IMR-90 (cell line): Measurements from ENCODE around the gene TNF. TPM values are rescaled to one million over a fixed set of nuclear protein-coding genes. Genes with fewer than 3 reads are reported as not detected.

Experiments used
- ATAC-seq: fragments of 200-7000 bp; cut with Tn5 transposase; 2 replicates; pipeline ENCODE4 v1.9.1; 2020; ENCODE audit warnings: low read depth, mild to moderate bottlenecking, moderate library complexity
- BruUV-seq: library from RNA; stranded (reverse); fragments of 400-500 nt; replicated peaks from 2 replicates; lab custom pipeline; 2021; lab: Mats Ljungman, UMichigan
- CTCF ChIA-PET: fragments of 300-600 bp; formaldehyde crosslinking; extraction: SDS; loops from one replicate; lab custom pipeline; 2021; ENCODE audit warnings: antibody characterized with exemption; lab: Yijun Ruan, JAX
- POLR2A ChIA-PET: fragments of 300-600 bp; sonication (Branson Sonifier 250); formaldehyde crosslinking; loops from one replicate; lab custom pipeline; 2022; ENCODE audit warnings: antibody characterized with exemption; ENCODE audit not compliant: unreplicated experiment; lab: Charles Lee
- DNase-seq: peaks from one replicate; pipeline ENCODE4 v3.0.0; 2013
- H2AFZ ChIP-seq: replicated peaks from 2 replicates; pipeline ENCODE3; 2013; ENCODE audit warnings: low read length, mild to moderate bottlenecking; ENCODE audit not compliant: poor library complexity
- H2AK5ac ChIP-seq: 2 replicates; pipeline ENCODE4 v1.6.1; 2013; ENCODE audit warnings: low read depth, low read length, inconsistent platforms
- H2AK9ac ChIP-seq: replicated peaks from 2 replicates; pipeline ENCODE3; 2013; ENCODE audit warnings: mild to moderate bottlenecking, low read depth, low read length, moderate library complexity; ENCODE audit not compliant: poor library complexity
- H2BK120ac ChIP-seq: 2 replicates; pipeline ENCODE4 v1.6.1; 2013; ENCODE audit warnings: low read depth, low read length, inconsistent platforms
- H2BK15ac ChIP-seq: 3 replicates; pipeline ENCODE4 v1.6.1; 2013; ENCODE audit warnings: low read depth, low read length, inconsistent platforms
- H2BK20ac ChIP-seq: 2 replicates; pipeline ENCODE4 v1.6.1; 2013; ENCODE audit warnings: low read depth, mild to moderate bottlenecking, inconsistent platforms, low read length, moderate library complexity
- H2BK5ac ChIP-seq: 2 replicates; pipeline ENCODE4 v1.6.1; 2013; ENCODE audit warnings: mild to moderate bottlenecking, low read depth, low read length, inconsistent platforms; ENCODE audit not compliant: poor library complexity, severe bottlenecking
- H3K14ac ChIP-seq: replicated peaks from 2 replicates; pipeline ENCODE4 v1.6.1; 2013; ENCODE audit warnings: low read depth, low read length, inconsistent platforms
- H3K18ac ChIP-seq: 2 replicates; pipeline ENCODE4 v1.6.1; 2013; ENCODE audit warnings: low read depth, low read length, control low read depth
- H3K23ac ChIP-seq: 2 replicates; pipeline ENCODE4 v1.6.1; 2013; ENCODE audit warnings: low read depth, low read length, inconsistent platforms
- H3K27ac ChIP-seq: 2 replicates; pipeline ENCODE4 v1.5.1; 2013; ENCODE audit warnings: mild to moderate bottlenecking, control low read depth, low read length; ENCODE audit not compliant: insufficient read depth
- H3K27me3 ChIP-seq: 2 replicates; pipeline ENCODE4 v1.6.1; 2013; ENCODE audit warnings: low read length; ENCODE audit not compliant: control insufficient read depth, insufficient read depth
- H3K36me3 ChIP-seq: 2 replicates; pipeline ENCODE4 v1.6.1; 2013; ENCODE audit warnings: low read length, mixed read lengths; ENCODE audit not compliant: control insufficient read depth, insufficient read depth
- H3K4ac ChIP-seq: 2 replicates; pipeline ENCODE4 v1.6.1; 2013; ENCODE audit warnings: low read depth, low read length, inconsistent platforms
- H3K4me1 ChIP-seq: 2 replicates; pipeline ENCODE4 v1.6.1; 2013; ENCODE audit warnings: low read length, mixed read lengths; ENCODE audit not compliant: control insufficient read depth, insufficient read depth
- H3K4me2 ChIP-seq: 2 replicates; pipeline ENCODE4 v1.6.1; 2013; ENCODE audit warnings: low read depth, mild to moderate bottlenecking, control low read depth, low read length, moderate library complexity
- H3K4me3 ChIP-seq: 2 replicates; pipeline ENCODE4 v1.5.1; 2013; ENCODE audit warnings: low read depth, mild to moderate bottlenecking, control low read depth, low read length, moderate library complexity; ENCODE audit not compliant: insufficient read depth
- H3K56ac ChIP-seq: 2 replicates; pipeline ENCODE4 v1.6.1; 2013; ENCODE audit warnings: low read length, inconsistent platforms; ENCODE audit not compliant: insufficient read depth; ENCODE audit errors: extremely low read depth
- H3K79me1 ChIP-seq, 2 experiments: 2 replicates each; pipeline ENCODE4 v1.6.1; 2013; ENCODE audit warnings: low read length in 2 of 2, inconsistent platforms in 1 of 2, low read depth in 1 of 2
- H3K9ac ChIP-seq: 2 replicates; pipeline ENCODE4 v1.6.1; 2013; ENCODE audit warnings: low read depth, low read length, control low read depth
- H3K9me1 ChIP-seq: 2 replicates; pipeline ENCODE4 v1.6.1; 2013; ENCODE audit warnings: low read length, inconsistent platforms; ENCODE audit not compliant: insufficient read depth
- H3K9me3 ChIP-seq: 2 replicates; pipeline ENCODE4 v1.6.1; 2013; ENCODE audit warnings: low read length; ENCODE audit not compliant: control insufficient read depth, insufficient read depth
- H4K20me1 ChIP-seq: 2 replicates; pipeline ENCODE4 v1.6.1; 2013; ENCODE audit warnings: low read length, inconsistent platforms; ENCODE audit not compliant: insufficient read depth
- H4K5ac ChIP-seq: 2 replicates; pipeline ENCODE4 v1.6.1; 2013; ENCODE audit warnings: mild to moderate bottlenecking, low read depth, low read length, control low read depth
- H4K8ac ChIP-seq, 2 experiments: 2 replicates each; pipeline ENCODE4 v1.6.1; 2013; ENCODE audit warnings: low read depth in 2 of 2, low read length in 2 of 2, control low read depth in 1 of 2, inconsistent platforms in 1 of 2
- H4K91ac ChIP-seq: 2 replicates; pipeline ENCODE4 v1.6.1; 2013; ENCODE audit warnings: low read depth, low read length, inconsistent platforms; ENCODE audit not compliant: insufficient read depth
- BHLHE40 ChIP-seq: fragments of 150-350 bp; IDR thresholded peaks from 2 replicates; pipeline ENCODE4 v1.6.1; 2016; ENCODE audit warnings: mild to moderate bottlenecking, low read depth, low read length
- CEBPB ChIP-seq: IDR thresholded peaks from 2 replicates; pipeline ENCODE4 v1.6.1; 2012; ENCODE audit warnings: low read depth, low read length, improper control_type of control experiment
- CHD1 ChIP-seq: IDR thresholded peaks from 2 replicates; pipeline ENCODE4 v1.6.1; 2012; ENCODE audit warnings: low read depth, low read length, improper control_type of control experiment
- MAFK ChIP-seq: IDR thresholded peaks from 2 replicates; pipeline ENCODE4 v1.6.1; 2012; ENCODE audit warnings: low read depth, low read length, improper control_type of control experiment
- MAZ ChIP-seq: IDR thresholded peaks from 2 replicates; pipeline ENCODE4 v1.6.1; 2012; ENCODE audit warnings: low read depth, mild to moderate bottlenecking, low read length, improper control_type of control experiment, moderate library complexity, borderline replicate concordance
- MXI1 ChIP-seq: IDR thresholded peaks from 2 replicates; pipeline ENCODE4 v1.6.1; 2012; ENCODE audit warnings: low read depth, mild to moderate bottlenecking, low read length, moderate library complexity, borderline replicate concordance
- RCOR1 ChIP-seq: IDR thresholded peaks from 2 replicates; pipeline ENCODE4 v1.6.1; 2012; ENCODE audit warnings: mild to moderate bottlenecking, low read length, improper control_type of control experiment; ENCODE audit not compliant: insufficient replicate concordance
- RFX5 ChIP-seq: IDR thresholded peaks from 2 replicates; pipeline ENCODE4 v1.8.0; 2012; ENCODE audit warnings: low read depth, mild to moderate bottlenecking, low read length, moderate library complexity
- SMC3 ChIP-seq: fragments of 150-350 bp; IDR thresholded peaks from 2 replicates; pipeline ENCODE4 v1.6.1; 2016; ENCODE audit warnings: low read depth, mild to moderate bottlenecking, antibody characterized with exemption, low read length, moderate library complexity
- WGBS, 2 experiments: methylation state at CpG; one replicate each; pipeline versions ENCODE4 v1.1.5 to v1.1.7; 2013; ENCODE audit warnings: missing lambda C conversion rate in 2 of 2; ENCODE audit not compliant: insufficient read length in 1 of 2; ENCODE audit errors: extremely low coverage in 2 of 2; 5-methylcytosine and 5-hydroxymethylcytosine counted together
- dilution Hi-C: fragments of 300-500 bp; cut with HindIII; formaldehyde crosslinking; loops from one replicate; pipeline ENCODE4 v1.14.3; 2018; ENCODE audit warnings: low sequenced_read_pairs; ENCODE audit not compliant: unreplicated experiment
- in situ Hi-C: fragments of 300-500 bp; cut with MboI; formaldehyde crosslinking; loops from 3 replicates; pipeline ENCODE4 v1.14.3; 2019; ENCODE audit warnings: low sequenced_read_pairs, inconsistent platforms, mixed read lengths
- intact Hi-C: fragments of 100-400 bp; cut with micrococcal nuclease; formaldehyde crosslinking; loops from 2 replicates; pipeline ENCODE4 v1.10.0; 2022
- polyA plus RNA-seq, 3 experiments: library from polyadenylated mRNA; depleted of rRNA; stranded (reverse); fragments of >200 nt; gene quantifications; 2 replicates each; pipeline ENCODE4 v1.2.3, GENCODE V29; 2012; ENCODE audit warnings: low replicate concordance in 1 of 3
- total RNA-seq: library from RNA; depleted of rRNA; stranded (reverse); fragments of >200 nt; gene quantifications from 2 replicates; pipeline ENCODE4 v1.2.3, GENCODE V29; 2012
- TF ChIP-seq, protein P1 (sequence below): fragments of 150-350 bp; IDR thresholded peaks from 2 replicates; pipeline ENCODE4 v1.6.1; 2017; ENCODE audit warnings: mild to moderate bottlenecking, antibody characterized with exemption, low read length, low read depth

Gene TNF
- total and polyA plus RNA-seq, 2 of the 4 experiments (the other 2 are of a cell fraction), result not detected

DNA sequence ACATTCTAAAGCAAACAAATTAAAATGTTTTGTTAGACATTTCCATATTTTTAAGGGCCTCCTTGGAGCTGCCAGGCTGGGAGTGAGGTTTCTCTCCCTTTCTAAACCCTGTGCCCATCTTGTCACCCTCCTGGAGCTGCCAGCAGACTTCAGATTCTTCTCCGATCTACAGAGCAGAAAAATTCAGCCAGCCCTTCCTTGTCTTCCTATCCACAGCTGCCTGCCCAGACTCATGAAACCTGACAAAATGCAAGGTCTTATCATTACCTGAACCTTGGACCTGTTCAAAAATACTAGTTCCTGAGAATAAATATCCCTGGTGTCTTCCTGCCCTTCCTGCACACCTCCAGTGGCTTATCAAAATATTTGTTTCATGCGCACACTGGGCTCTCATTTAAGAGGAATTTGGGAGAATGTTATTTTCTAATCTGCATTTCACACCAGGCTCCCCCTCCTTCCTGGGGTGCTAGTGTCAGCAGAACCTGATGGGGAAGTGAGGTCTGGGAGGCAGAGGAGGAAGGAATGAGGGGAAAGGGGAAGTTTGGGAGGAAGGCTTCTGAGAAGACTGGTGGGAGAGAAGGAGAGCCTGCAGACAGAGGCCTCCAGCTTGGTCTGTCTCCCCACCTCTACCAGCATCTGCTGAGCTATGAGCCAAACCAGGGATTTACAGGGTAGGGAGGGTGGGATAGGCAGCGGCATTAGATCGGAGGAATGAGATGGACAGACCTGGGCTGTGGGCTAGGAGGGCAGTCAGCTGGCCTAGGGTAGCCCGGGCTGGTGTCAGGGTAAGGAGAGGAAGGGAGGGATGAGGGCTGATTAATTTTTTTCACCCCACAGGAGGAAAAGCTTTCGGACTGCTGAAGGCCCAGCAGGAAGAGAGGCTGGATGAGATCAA is 39.6 kb downstream of the TNF start, which contains the start of gene AIF1:
Gene AIF1, plus strand, starts transcription at position 551 of the 895 bp plus-strand sequence. Its CDS starts 96 bp downstream, at position 647.
- Histone ChIP-seq H2BK20ac (no peak within 1 kb of the TSS), H3K36me3 (no peaks in the 10 kb centered on the region), H2BK5ac (no peak within 1 kb of the TSS), H3K79me1 (no peaks in the 10 kb centered on the region), H3K23ac (no peak within 1 kb of the TSS), H2BK120ac (no peak within 1 kb of the TSS), H3K14ac (no peak within 1 kb of the TSS), H4K5ac (no peak within 1 kb of the TSS), H3K9me1 (0 out of 2 replicates have a peak, but pooled peaks cover 3% of the 10 kb centered on the region), H3K9ac (no peak within 1 kb of the TSS), H4K8ac (no peak within 1 kb of the TSS), H3K9me3 (no peaks in the 10 kb centered on the region), H3K56ac (no peak within 1 kb of the TSS), H2AK5ac (no peak within 1 kb of the TSS), H4K20me1 (0 out of 2 replicates have a peak, but pooled peaks cover under 1% of the 10 kb centered on the region), H3K4me2 (no peak within 1 kb of the TSS), H3K27ac (no peak within 1 kb of the TSS), H4K91ac (no peak within 1 kb of the TSS), H3K4me1 (no peaks in the 10 kb centered on the region), H3K4me3 (no peak within 1 kb of the TSS), H2BK15ac (no peak within 1 kb of the TSS), H3K27me3 (peaks cover 7% of the 10 kb centered on the region), H2AK9ac (no peak within 1 kb of the TSS), H3K4ac (no peak within 1 kb of the TSS), H3K18ac (no peak within 1 kb of the TSS), H2AFZ (peak within 1 kb of the TSS; percentile 44)
- no TSS peak for BruUV-seq
- POLR2A ChIA-PET, result no interaction called here
- in situ Hi-C loops (no loop called here), dilution Hi-C loops (no loop called here), intact Hi-C loops (loop anchor here (2.0 kb wide), 1 partner anchor 54 kb away; no protein-coding TSS in a partner anchor)
- TF ChIP-seq MXI1 (no peak), MAZ (no peak), SMC3 (no peak), CHD1 (no peak), BHLHE40 (no peak), RCOR1 (no peak), MAFK (no peak), CEBPB (no peak), RFX5 (no peak)
- TF ChIP-seq, protein P1, sequence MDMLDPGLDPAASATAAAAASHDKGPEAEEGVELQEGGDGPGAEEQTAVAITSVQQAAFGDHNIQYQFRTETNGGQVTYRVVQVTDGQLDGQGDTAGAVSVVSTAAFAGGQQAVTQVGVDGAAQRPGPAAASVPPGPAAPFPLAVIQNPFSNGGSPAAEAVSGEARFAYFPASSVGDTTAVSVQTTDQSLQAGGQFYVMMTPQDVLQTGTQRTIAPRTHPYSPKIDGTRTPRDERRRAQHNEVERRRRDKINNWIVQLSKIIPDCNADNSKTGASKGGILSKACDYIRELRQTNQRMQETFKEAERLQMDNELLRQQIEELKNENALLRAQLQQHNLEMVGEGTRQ, result no peak
- no peak for ATAC-seq
- WGBS, 2 experiments, result no CpG with 5 or more reads among the region's 6 CpGs
- CTCF ChIA-PET, result interaction anchor here (0.7 kb wide), 1 partner anchor 19 kb away, joined by 7 read pairs; no protein-coding TSS in a partner anchor
- no peak for DNase-seq
